Esophagus squamous epithelium (tissue), 4 donors: ENCODE data around the gene OR52J3.

Source experiments
- POLR2A ChIP-seq, 4 donors: fragments of 450-650 bp; IDR thresholded peaks; one replicate each; pipeline ENCODE4 v1.6.1; 2017; ENCODE audit warnings: antibody characterized with exemption in 4 of 4, mild to moderate bottlenecking in 4 of 4, moderate library complexity in 3 of 4
- TF ChIP-seq, protein P1 (sequence below), 6 experiments: fragments of 450-650 bp in 4 of 6; fragments of 200-600 bp in 2 of 6; sonication (generic) in 2 of 6; IDR thresholded peaks; one replicate each; pipeline ENCODE4 v1.5.1; 2016 to 2019; ENCODE audit warnings: antibody characterized with exemption in 6 of 6, mild to moderate bottlenecking in 4 of 6, moderate library complexity in 4 of 6

DNA sequence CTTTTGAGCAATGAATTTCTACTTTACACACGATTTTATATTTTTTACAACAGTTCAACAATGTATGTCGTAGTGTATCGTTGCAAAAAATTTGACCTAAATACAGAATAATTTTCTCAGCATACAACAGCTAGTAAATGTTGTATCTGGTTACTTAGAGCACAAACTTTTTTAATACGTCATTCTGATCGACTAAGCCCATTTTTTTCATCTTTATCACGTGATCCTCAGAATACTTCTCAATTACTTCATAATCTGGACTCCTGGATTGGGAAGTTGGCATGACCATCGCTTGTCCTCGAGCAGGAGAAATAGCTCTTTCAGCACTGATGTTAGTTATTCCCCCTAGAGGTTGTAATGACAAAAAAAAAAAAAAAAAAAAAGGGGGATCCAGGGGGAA lies 35.1 kb upstream of the OR52J3 start:
- TF ChIP-seq, protein P1, sequence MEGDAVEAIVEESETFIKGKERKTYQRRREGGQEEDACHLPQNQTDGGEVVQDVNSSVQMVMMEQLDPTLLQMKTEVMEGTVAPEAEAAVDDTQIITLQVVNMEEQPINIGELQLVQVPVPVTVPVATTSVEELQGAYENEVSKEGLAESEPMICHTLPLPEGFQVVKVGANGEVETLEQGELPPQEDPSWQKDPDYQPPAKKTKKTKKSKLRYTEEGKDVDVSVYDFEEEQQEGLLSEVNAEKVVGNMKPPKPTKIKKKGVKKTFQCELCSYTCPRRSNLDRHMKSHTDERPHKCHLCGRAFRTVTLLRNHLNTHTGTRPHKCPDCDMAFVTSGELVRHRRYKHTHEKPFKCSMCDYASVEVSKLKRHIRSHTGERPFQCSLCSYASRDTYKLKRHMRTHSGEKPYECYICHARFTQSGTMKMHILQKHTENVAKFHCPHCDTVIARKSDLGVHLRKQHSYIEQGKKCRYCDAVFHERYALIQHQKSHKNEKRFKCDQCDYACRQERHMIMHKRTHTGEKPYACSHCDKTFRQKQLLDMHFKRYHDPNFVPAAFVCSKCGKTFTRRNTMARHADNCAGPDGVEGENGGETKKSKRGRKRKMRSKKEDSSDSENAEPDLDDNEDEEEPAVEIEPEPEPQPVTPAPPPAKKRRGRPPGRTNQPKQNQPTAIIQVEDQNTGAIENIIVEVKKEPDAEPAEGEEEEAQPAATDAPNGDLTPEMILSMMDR (IDR thresholded peaks at IDR 0.05): no peak
- TF ChIP-seq POLR2A (IDR thresholded peaks at IDR 0.05): no peak
